GM12865 (cell line): ENCODE data around the gene INTU.
"Not testable (repeated sequence)": the region's sequence is repeated elsewhere in the genome, so short reads cannot be mapped to it uniquely, and the experiment has no call there.

Source experiments
- DNase-seq: peaks from one replicate; pipeline ENCODE4 v3.0.0; 2010; ENCODE audit warnings: low read depth
- H3K4me3 ChIP-seq: 2 replicates; pipeline ENCODE4 v1.5.1; 2011; ENCODE audit warnings: mild to moderate bottlenecking, low read depth, low read length, control low read depth
- CTCF ChIP-seq: IDR thresholded peaks from 2 replicates; pipeline ENCODE4 v1.5.1; 2011; ENCODE audit warnings: low read length, control low read depth, low read depth, inconsistent platforms; ENCODE audit not compliant: insufficient read depth; ENCODE audit errors: missing control alignments

Gene INTU

DNA sequence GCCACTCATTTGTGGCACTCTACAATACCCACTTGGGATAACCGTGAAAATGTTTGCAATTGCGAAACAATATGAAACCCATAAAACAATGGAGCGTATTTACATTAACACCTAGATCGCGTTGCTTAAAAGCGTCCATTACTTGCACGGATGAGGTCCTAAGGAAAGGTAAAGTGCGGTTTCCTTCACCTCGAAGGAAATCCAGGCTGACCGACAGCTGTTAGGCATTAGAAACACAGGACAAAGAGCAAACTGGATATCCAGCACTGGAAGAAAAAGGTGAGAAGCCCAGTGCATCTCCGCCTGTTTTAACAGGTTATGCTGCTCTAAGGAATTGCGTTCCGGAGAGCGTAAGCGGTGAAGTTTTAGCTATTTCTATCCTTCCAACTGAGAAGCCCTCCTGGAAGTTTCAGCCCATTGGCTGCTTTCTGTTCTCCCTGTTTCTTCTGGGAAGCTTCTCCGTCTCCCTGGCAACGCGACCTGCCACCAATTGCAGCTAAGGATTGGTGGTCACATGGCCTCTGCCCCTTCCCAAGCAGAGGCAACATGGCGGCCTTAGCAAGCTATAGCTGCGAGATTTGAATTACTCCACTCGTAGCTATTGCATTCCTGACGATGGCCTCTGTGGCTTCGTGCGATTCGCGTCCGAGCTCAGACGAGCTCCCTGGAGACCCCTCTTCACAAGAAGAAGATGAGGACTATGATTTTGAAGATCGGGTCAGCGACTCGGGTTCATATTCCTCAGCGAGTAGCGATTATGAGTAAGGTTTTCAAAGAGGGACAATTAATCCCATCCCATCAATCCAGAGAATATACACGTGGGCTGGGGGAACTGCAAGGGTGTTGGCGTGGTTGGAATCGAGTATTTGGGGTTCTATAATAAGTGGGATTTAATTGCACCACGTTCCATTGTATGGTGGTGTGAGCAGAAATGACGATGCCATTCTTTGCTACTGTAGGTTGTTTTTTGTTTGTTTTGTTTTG is at the start of gene INTU:
Gene INTU (plus strand): TSS at position 538 of the 984 bp plus-strand sequence. CDS start 78 bp downstream, at position 616.
- H3K4me3 ChIP-seq, result no peak within 1 kb of the TSS
- no peak for DNase-seq
- no peak for TF ChIP-seq CTCF

GRCh38 chr4:127586496-127586895 is 46.3 kb upstream of the INTU start:
- not testable (repeated sequence) for H3K4me3 ChIP-seq, DNase-seq

DNA sequence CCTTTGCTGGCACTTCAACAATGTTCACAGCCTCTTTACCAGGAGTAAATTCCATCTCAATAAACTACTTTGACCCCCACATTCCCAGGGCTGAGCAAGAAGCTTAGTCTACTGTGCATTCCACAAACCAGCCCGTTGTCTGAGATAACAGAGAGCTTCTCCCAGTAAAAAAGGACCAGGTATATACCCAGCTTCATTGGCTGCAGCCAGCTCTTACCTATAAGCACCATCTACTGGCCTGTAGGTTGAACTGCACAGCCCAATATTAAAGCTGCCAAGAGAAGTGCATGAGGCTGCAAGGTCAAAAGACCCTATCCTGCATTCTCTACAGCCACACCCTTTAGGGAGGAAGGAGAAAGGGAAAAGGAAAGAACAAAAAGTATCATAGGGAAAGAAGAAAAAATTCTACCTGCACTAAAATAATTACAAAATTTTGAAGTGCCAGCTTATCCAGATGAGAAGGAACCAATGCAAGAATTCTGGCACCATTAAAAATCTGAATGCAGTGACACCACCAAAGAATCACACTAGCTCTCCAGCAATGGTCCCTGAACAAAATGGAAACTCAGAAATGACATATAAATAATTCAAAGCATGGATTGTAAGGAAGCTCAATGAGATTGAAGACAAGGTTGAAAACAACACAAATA is 45.7 kb upstream of the INTU start:
- peak; percentile 67 for TF ChIP-seq CTCF
- no peak overlapping the region for H3K4me3 ChIP-seq
- DNase-seq, result peak; percentile 44

DNA sequence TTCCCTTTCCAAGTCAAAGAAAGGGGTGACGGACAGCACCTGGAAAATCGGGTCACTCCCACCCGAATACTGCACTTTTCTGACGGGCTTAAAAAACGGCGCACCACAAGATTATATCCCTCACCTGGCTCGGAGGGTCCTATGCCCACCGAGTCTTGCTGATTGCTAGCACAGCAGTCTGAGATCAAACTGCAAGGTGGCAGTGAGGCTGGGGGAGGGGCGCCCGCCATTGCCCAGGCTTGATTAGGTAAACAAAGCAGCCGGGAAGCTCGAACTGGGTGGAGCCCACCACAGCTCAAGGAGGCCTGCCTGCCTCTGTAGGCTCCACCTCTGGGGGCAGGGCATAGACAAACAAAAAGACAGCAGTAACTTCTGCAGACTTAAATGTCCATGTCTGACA is 43.6 kb upstream of the INTU start:
- not testable (repeated sequence) for DNase-seq, H3K4me3 ChIP-seq

- TF ChIP-seq CTCF, result no peak
- H3K4me3 ChIP-seq, result no peak overlapping the region
- DNase-seq, result no peak
Measured at GRCh38 chr4:127598656-127599055, 34.1 kb upstream of the INTU start.

DNA sequence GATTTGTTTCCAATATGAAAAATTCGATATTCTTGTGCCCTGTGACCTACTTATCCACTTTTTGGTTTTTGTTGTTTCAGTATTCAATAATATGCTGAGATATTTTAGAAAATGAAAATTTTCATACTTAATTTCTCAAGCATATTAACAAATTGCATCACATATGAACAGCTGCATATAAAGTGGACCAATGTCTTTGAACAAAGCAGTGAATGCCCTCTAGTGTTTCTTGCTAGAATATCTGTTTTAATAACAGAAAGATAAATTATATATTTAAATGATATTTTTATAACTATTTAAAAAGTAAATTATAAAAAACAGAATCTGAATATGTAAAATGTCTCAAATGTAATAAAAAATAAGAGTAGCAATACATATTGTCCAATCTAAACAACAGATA is 31.7 kb upstream of the INTU start:
- TF ChIP-seq CTCF, result no peak
- H3K4me3 ChIP-seq, result no peak overlapping the region
- no peak for DNase-seq

GRCh38 chr4:127604949-127605709 is 27.6 kb upstream of the INTU start:
- no peak overlapping the region for H3K4me3 ChIP-seq
- DNase-seq, result peak; percentile 25
- peak; percentile 18 for TF ChIP-seq CTCF
